HG03135 (cell line): Measurements from ENCODE around the gene BLTP3B.
"Not testable (repeated sequence)": the region's sequence is repeated elsewhere in the genome, so short reads cannot be mapped to it uniquely, and the experiment has no call there.

Experiments
- ATAC-seq: cut with Tn5 transposase; IDR thresholded peaks from one replicate; pipeline ENCODE4 v1.9.1; 2021; ENCODE audit warnings: mild to moderate bottlenecking, moderate library complexity; ENCODE audit not compliant: unreplicated experiment

The BLTP3B gene

GRCh38 chr12:100142851-100143559, at the start of gene BLTP3B:
BLTP3B (minus strand) TSS chr12:100142874; CDS start chr12:100142635, 239 bp downstream.
- ATAC-seq = peak; percentile 81

GRCh38 chr12:100189636-100190394, 47.1 kb upstream of the BLTP3B start:
- ATAC-seq = no peak

GRCh38 chr12:100188888-100189635, 46.4 kb upstream of the BLTP3B start:
- not testable (repeated sequence) for ATAC-seq

GRCh38 chr12:100187857-100188519, 45.3 kb upstream of the BLTP3B start:
- no peak for ATAC-seq

GRCh38 chr12:100187068-100187467, 44.4 kb upstream of the BLTP3B start:
- no peak for ATAC-seq

- no peak for ATAC-seq
Observed at GRCh38 chr12:100186071-100186470, 43.4 kb upstream of the BLTP3B start.

- peak; percentile 69 for ATAC-seq
Observed at GRCh38 chr12:100185361-100185894, 42.8 kb upstream of the BLTP3B start.

- ATAC-seq = no peak
Observed at GRCh38 chr12:100184549-100185145, 42.0 kb upstream of the BLTP3B start.

GRCh38 chr12:100179252-100179651, 36.6 kb upstream of the BLTP3B start:
- ATAC-seq = no peak

GRCh38 chr12:100176493-100176892, 33.8 kb upstream of the BLTP3B start:
- not testable (repeated sequence) for ATAC-seq

- no peak for ATAC-seq
Observed at GRCh38 chr12:100174495-100174894, 31.8 kb upstream of the BLTP3B start.

GRCh38 chr12:100173111-100173510, 30.4 kb upstream of the BLTP3B start:
- ATAC-seq = no peak

GRCh38 chr12:100171248-100171647, 28.6 kb upstream of the BLTP3B start:
- ATAC-seq = no peak

GRCh38 chr12:100170313-100170858, 27.7 kb upstream of the BLTP3B start:
- ATAC-seq = no peak

- ATAC-seq = no peak
Observed at GRCh38 chr12:100169345-100169744, 26.7 kb upstream of the BLTP3B start.

GRCh38 chr12:100168562-100168961, 25.9 kb upstream of the BLTP3B start:
- no peak for ATAC-seq

GRCh38 chr12:100166232-100166631, 23.6 kb upstream of the BLTP3B start:
- no peak for ATAC-seq

- no peak for ATAC-seq
Observed at GRCh38 chr12:100165356-100165755, 22.7 kb upstream of the BLTP3B start.

- ATAC-seq = peak; percentile 21
Observed at GRCh38 chr12:100164153-100164704, 21.6 kb upstream of the BLTP3B start.
